GM12891 (cell line): Measurements from ENCODE around the gene SLC25A38.
A peak's percentile ranks its signal among the peaks of the same experiment; 100 is the strongest.

Source experiments
- DNase-seq: peaks from one replicate; pipeline ENCODE4 v3.0.0; 2011; ENCODE audit warnings: low spot score; ENCODE audit not compliant: insufficient read length
- FAIRE-seq: peaks from 2 replicates; lab custom pipeline; 2011; peaks lifted over from hg19 to GRCh38; lab: Jason Lieb, UNC
- PAX5 ChIP-seq: IDR thresholded peaks from 2 replicates; pipeline ENCODE4 v1.6.1; 2011; ENCODE audit warnings: low read length, moderate library complexity, mild to moderate bottlenecking; ENCODE audit not compliant: insufficient read depth, severe bottlenecking
- POLR2A ChIP-seq: IDR thresholded peaks from 2 replicates; pipeline ENCODE4 v1.6.1; 2011; ENCODE audit warnings: low read depth, low read length, control low read depth
- POLR2AphosphoS5 ChIP-seq: IDR thresholded peaks from 2 replicates; pipeline ENCODE4 v1.6.1; 2011; ENCODE audit warnings: low read depth, low read length, control low read depth
- POU2F2 ChIP-seq: IDR thresholded peaks from 2 replicates; pipeline ENCODE4 v1.6.1; 2011; ENCODE audit warnings: low read depth, mild to moderate bottlenecking, control low read depth, low read length, moderate library complexity
- SPI1 ChIP-seq: IDR thresholded peaks from 2 replicates; pipeline ENCODE4 v1.6.1; 2011; ENCODE audit warnings: low read depth, low read length, control low read depth
- TAF1 ChIP-seq: IDR thresholded peaks from 2 replicates; pipeline ENCODE4 v1.6.1; 2011; ENCODE audit warnings: low read depth, low read length, control low read depth

The SLC25A38 gene

GRCh38 chr3:39378088-39378487 is 5.1 kb upstream of the SLC25A38 start:
- FAIRE-seq: peak; percentile 79
- no peak for TF ChIP-seq PAX5
- DNase-seq: peak; percentile 33

GRCh38 chr3:39378957-39379777 is 4.0 kb upstream of the SLC25A38 start:
- DNase-seq: no peak
- no peak for FAIRE-seq
- TF ChIP-seq POLR2A (no peak), SPI1 (no peak), POLR2AphosphoS5 (no peak), TAF1 (no peak), PAX5 (no peak)

DNA sequence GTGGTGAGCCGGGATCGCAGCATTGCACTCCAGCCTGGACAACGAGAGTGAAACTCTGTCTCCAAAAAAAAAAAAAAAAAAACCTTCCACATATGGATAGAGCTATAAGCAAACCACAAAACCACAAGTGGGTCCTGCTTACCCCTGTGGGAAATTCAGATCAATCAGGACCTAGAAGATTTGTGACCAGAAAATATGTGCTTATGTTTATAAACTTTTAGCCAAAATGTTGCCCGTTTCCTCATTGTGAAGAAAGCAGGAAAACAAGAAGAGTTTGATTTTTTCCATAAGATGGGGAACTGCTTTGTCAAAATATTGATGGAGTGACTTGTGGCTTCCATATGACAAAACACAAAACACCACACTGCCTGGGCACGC is 3.4 kb upstream of the SLC25A38 start:
- FAIRE-seq: no peak
- no peak for DNase-seq
- TF ChIP-seq POLR2AphosphoS5 (no peak), PAX5 (no peak), POU2F2 (no peak), POLR2A (no peak), SPI1 (no peak), TAF1 (no peak)

DNA sequence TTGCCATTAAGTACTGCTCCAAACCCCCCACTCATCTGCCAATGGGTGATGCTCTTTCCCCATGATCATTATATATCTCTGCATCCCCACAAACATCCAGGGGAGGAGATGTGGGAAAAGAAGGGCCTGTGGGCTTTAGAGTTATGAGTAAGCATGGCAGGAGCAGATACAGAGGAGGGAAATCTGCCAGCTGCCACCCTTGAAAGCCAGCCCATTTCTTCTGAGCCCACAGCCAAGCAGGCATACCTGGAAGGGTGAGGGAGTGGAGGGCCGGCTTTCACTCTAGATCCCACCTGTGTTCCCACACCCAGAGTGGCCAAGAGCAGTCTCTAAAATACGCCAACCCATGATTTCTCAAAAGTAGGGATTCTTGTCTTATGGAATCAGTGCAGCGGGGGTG is 1.7 kb upstream of the SLC25A38 start:
- TF ChIP-seq POLR2A (no peak), SPI1 (no peak), POLR2AphosphoS5 (no peak), PAX5 (no peak)
- FAIRE-seq: no peak

DNA sequence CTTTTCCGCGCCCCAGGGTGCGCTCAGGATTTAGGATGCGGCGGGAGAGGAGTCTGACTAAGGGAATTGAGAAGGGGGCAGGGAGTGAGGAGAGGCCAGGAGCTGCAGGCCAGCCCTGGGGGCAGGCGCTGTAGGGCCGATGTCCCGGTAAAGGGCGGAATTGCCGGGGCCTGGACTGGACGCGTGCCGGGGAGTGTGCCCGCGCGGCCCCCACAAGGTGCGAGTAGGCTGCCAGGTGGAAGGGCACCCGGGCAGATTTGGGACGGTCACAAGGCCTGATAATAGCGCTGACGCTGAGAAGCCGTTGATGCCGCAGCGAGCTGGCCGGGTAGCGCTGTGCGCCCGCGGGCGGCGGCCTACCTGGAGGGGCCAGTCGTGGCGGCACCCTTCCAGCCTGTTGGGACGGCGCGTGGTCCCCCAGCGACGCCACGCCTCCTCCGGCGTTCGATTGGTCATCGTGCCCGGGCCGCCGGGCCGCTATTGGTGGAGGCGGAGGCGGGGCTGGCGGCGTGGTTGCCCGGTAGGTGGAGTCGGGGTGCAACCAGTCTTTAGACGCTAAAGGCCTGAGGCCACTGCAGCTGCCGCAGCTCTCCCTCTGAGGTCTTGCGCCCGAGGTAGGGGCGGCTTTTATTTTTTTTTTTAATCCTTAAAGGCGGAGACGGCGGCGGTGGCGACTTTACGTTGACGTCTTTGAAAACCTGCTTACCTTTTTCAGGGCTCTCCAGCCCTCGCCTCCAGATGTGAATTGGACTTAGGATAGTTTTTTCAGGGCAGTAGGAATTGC is 903 bp downstream of the SLC25A38 start:
- peak; percentile 97 for FAIRE-seq
- TF ChIP-seq POU2F2 (no peak), TAF1 (peak; percentile 81; the same call in 1 of the 2 replicates), SPI1 (no peak), PAX5 (no peak), POLR2AphosphoS5 (peak; percentile 67), POLR2A (peak; percentile 85)
- peak; percentile 94 for DNase-seq

More for the DNA sequence above, 1.7 kb upstream of the SLC25A38 start:
- no peak for DNase-seq

- DNase-seq (no peak), FAIRE-seq (no peak)
- TF ChIP-seq POU2F2: no peak
- TF ChIP-seq TAF1: no peak
- TF ChIP-seq POLR2AphosphoS5: no peak
- no peak for TF ChIP-seq SPI1
- no peak for TF ChIP-seq POLR2A
- TF ChIP-seq PAX5: no peak
Measured at GRCh38 chr3:39384665-39385000, 1.5 kb downstream of the SLC25A38 start.

- FAIRE-seq (no peak), DNase-seq (no peak)
- no peak for TF ChIP-seq TAF1
- TF ChIP-seq POU2F2: no peak
- no peak for TF ChIP-seq PAX5
- no peak for TF ChIP-seq SPI1
- TF ChIP-seq POLR2A: no peak
- TF ChIP-seq POLR2AphosphoS5: no peak
Measured at GRCh38 chr3:39385456-39386090, 2.4 kb downstream of the SLC25A38 start.

GRCh38 chr3:39386318-39386717 is 3.1 kb downstream of the SLC25A38 start:
- TF ChIP-seq PAX5: no peak
- TF ChIP-seq POLR2AphosphoS5: no peak
- no peak for TF ChIP-seq TAF1
- no peak for TF ChIP-seq POU2F2
- no peak for TF ChIP-seq SPI1
- no peak for TF ChIP-seq POLR2A
- FAIRE-seq (no peak), DNase-seq (no peak)

DNA sequence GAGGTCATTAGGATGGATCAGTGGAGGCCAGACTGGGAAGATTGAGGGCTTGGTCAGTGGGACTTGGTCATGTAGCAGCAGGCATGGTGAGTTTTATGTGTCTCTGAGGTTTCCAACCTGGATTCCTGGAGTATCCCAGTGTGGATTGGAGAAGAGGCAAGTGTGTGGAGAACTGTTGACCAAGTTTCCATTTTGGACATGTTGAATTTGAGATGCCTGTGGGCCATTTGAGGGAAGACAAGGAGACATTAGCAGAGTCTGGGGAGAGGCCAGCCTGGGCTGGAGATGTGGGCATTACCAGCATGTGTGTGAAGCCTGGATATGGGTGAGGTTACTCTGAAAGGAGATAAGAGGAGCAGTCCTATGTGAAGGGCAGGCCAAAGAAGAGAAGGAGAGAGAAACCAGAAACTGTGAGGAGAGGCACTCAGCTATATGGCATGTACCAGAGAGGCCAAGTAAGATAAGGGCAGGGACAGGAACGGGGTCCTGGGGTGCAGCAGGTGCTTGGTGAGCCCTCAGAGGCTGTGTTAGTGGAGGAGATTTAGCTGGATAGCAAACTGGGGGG is 4.3 kb downstream of the SLC25A38 start:
- DNase-seq (no peak), FAIRE-seq (no peak)
- TF ChIP-seq PAX5: no peak
- no peak for TF ChIP-seq POU2F2
- TF ChIP-seq TAF1: no peak
- no peak for TF ChIP-seq SPI1
- TF ChIP-seq POLR2AphosphoS5: no peak
- TF ChIP-seq POLR2A: no peak
